ENCODE measurements around the gene CNTNAP4. TPM values are rescaled to one million over a fixed set of nuclear protein-coding genes. Genes with fewer than 3 reads are reported as not detected.

The CNTNAP4 gene
- total RNA-seq, 1 experiment from 2014 or later: not detected

- TF ChIP-seq, protein P1, sequence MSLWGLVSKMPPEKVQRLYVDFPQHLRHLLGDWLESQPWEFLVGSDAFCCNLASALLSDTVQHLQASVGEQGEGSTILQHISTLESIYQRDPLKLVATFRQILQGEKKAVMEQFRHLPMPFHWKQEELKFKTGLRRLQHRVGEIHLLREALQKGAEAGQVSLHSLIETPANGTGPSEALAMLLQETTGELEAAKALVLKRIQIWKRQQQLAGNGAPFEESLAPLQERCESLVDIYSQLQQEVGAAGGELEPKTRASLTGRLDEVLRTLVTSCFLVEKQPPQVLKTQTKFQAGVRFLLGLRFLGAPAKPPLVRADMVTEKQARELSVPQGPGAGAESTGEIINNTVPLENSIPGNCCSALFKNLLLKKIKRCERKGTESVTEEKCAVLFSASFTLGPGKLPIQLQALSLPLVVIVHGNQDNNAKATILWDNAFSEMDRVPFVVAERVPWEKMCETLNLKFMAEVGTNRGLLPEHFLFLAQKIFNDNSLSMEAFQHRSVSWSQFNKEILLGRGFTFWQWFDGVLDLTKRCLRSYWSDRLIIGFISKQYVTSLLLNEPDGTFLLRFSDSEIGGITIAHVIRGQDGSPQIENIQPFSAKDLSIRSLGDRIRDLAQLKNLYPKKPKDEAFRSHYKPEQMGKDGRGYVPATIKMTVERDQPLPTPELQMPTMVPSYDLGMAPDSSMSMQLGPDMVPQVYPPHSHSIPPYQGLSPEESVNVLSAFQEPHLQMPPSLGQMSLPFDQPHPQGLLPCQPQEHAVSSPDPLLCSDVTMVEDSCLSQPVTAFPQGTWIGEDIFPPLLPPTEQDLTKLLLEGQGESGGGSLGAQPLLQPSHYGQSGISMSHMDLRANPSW (CRISPR knock-in tag; conservative IDR thresholded peaks at IDR 0.05; ENCODE audit: low read depth): no peak
Observed at GRCh38 chr16:76376988-76377387, 99.8 kb downstream of the CNTNAP4 start (continued).

GRCh38 chr16:76378020-76378419 lies 100.8 kb downstream of the CNTNAP4 start:
- no peak overlapping the region for H3K4me3 Mint-ChIP-seq
- no peak for TF ChIP-seq ETV6 (CRISPR knock-in tag; IDR thresholded peaks at IDR 0.05)
- TF ChIP-seq ZNF532 (CRISPR knock-in tag; IDR thresholded peaks at IDR 0.05; ENCODE audit: borderline replicate concordance): no peak
- no peak for TF ChIP-seq ZNF121 (CRISPR knock-in tag; IDR thresholded peaks at IDR 0.05)
- TF ChIP-seq, protein P2, sequence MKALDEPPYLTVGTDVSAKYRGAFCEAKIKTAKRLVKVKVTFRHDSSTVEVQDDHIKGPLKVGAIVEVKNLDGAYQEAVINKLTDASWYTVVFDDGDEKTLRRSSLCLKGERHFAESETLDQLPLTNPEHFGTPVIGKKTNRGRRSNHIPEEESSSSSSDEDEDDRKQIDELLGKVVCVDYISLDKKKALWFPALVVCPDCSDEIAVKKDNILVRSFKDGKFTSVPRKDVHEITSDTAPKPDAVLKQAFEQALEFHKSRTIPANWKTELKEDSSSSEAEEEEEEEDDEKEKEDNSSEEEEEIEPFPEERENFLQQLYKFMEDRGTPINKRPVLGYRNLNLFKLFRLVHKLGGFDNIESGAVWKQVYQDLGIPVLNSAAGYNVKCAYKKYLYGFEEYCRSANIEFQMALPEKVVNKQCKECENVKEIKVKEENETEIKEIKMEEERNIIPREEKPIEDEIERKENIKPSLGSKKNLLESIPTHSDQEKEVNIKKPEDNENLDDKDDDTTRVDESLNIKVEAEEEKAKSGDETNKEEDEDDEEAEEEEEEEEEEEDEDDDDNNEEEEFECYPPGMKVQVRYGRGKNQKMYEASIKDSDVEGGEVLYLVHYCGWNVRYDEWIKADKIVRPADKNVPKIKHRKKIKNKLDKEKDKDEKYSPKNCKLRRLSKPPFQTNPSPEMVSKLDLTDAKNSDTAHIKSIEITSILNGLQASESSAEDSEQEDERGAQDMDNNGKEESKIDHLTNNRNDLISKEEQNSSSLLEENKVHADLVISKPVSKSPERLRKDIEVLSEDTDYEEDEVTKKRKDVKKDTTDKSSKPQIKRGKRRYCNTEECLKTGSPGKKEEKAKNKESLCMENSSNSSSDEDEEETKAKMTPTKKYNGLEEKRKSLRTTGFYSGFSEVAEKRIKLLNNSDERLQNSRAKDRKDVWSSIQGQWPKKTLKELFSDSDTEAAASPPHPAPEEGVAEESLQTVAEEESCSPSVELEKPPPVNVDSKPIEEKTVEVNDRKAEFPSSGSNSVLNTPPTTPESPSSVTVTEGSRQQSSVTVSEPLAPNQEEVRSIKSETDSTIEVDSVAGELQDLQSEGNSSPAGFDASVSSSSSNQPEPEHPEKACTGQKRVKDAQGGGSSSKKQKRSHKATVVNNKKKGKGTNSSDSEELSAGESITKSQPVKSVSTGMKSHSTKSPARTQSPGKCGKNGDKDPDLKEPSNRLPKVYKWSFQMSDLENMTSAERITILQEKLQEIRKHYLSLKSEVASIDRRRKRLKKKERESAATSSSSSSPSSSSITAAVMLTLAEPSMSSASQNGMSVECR (CRISPR knock-in tag; IDR thresholded peaks at IDR 0.05; ENCODE audit: borderline replicate concordance): no peak
- no peak for TF ChIP-seq ZNF671 (CRISPR knock-in tag; IDR thresholded peaks at IDR 0.05)
- TF ChIP-seq, protein P3, sequence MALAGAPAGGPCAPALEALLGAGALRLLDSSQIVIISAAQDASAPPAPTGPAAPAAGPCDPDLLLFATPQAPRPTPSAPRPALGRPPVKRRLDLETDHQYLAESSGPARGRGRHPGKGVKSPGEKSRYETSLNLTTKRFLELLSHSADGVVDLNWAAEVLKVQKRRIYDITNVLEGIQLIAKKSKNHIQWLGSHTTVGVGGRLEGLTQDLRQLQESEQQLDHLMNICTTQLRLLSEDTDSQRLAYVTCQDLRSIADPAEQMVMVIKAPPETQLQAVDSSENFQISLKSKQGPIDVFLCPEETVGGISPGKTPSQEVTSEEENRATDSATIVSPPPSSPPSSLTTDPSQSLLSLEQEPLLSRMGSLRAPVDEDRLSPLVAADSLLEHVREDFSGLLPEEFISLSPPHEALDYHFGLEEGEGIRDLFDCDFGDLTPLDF (CRISPR knock-in tag; IDR thresholded peaks at IDR 0.05): no peak

DNA sequence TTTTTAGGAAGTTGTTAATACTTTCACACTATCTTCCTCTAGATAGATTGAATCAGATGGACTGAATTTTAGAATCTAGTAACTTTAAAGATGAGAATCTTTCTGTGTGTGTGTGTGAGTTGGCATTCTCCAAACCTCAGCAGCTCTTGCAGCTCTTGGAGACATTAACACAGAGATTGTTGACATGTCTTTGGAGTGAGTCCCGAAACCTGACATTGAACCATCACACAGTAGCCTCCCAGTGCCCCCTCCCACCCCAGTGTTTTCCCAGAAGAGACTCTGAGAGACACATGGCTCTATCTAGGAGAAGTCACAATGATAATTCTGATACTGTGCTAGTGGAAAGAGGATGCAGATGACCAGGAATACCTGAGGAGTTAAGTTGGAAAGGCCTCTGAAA lies 103.9 kb downstream of the CNTNAP4 start:
- Mint-ChIP-seq H3K4me1 (peaks cover 1% of the 10 kb centered on the region; the same call in 1 of the 2 replicates), H3K27me3 (ENCODE audit: low read depth) (no peaks in the 10 kb centered on the region; the same call in 1 of the 2 replicates), H3K4me3 (no peak overlapping the region), H3K9me3 (peaks cover 48% of the 10 kb centered on the region), H3K27ac (no peak overlapping the region), H3K36me3 (peaks cover 24% of the 10 kb centered on the region)
- DNase-seq (ENCODE audit: low spot score): no peak
- ChIA-PET CTCF (no interaction called here), POLR2A (no interaction called here)
- ATAC-seq: no peak
- no peak for TF ChIP-seq ZNF232 (CRISPR knock-in tag; IDR thresholded peaks at IDR 0.05)
- TF ChIP-seq CBFB (CRISPR knock-in tag; IDR thresholded peaks at IDR 0.05; ENCODE audit: low read depth): no peak
- TF ChIP-seq NFYB (CRISPR knock-in tag; conservative IDR thresholded peaks at IDR 0.05; ENCODE audit: low read depth): no peak
- TF ChIP-seq ZNF138 (CRISPR knock-in tag; conservative IDR thresholded peaks at IDR 0.05): no peak
- TF ChIP-seq, protein P4, sequence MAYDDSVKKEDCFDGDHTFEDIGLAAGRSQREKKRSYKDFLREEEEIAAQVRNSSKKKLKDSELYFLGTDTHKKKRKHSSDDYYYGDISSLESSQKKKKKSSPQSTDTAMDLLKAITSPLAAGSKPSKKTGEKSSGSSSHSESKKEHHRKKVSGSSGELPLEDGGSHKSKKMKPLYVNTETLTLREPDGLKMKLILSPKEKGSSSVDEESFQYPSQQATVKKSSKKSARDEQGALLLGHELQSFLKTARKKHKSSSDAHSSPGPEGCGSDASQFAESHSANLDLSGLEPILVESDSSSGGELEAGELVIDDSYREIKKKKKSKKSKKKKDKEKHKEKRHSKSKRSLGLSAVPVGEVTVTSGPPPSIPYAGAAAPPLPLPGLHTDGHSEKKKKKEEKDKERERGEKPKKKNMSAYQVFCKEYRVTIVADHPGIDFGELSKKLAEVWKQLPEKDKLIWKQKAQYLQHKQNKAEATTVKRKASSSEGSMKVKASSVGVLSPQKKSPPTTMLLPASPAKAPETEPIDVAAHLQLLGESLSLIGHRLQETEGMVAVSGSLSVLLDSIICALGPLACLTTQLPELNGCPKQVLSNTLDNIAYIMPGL (CRISPR knock-in tag; IDR thresholded peaks at IDR 0.05): no peak
- no peak for TF ChIP-seq AR (CRISPR knock-in tag; IDR thresholded peaks at IDR 0.05)
- TF ChIP-seq ZNF396 (CRISPR knock-in tag; IDR thresholded peaks at IDR 0.05; ENCODE audit: borderline replicate concordance): no peak
- TF ChIP-seq NFE2L1 (CRISPR knock-in tag; IDR thresholded peaks at IDR 0.05): no peak
- TF ChIP-seq GRHL2 (CRISPR knock-in tag; IDR thresholded peaks at IDR 0.05; ENCODE audit: insufficient replicate concordance, severe bottlenecking): no peak

More at GRCh38 chr16:76378020-76378419, 100.8 kb downstream of the CNTNAP4 start:
- ChIA-PET CTCF (no interaction called here), POLR2A (no interaction called here)
- DNase-seq (ENCODE audit: low spot score) (no peak), ATAC-seq (no peak)
- Mint-ChIP-seq H3K36me3 (peaks cover 28% of the 10 kb centered on the region), H3K27ac (no peak overlapping the region), H3K9me3 (peaks cover 44% of the 10 kb centered on the region), H3K4me1 (peaks cover 9% of the 10 kb centered on the region), H3K27me3 (ENCODE audit: low read depth) (no peaks in the 10 kb centered on the region; the same call in 1 of the 2 replicates)

Measured in WTC11 (cell line).